RKO (cell line): ENCODE data around the gene PBLD.

ENCODE experiments used
- DNase-seq: peaks from one replicate; pipeline ENCODE4 v3.0.0-alpha.2; 2016; ENCODE audit warnings: low spot score

The PBLD gene

DNA sequence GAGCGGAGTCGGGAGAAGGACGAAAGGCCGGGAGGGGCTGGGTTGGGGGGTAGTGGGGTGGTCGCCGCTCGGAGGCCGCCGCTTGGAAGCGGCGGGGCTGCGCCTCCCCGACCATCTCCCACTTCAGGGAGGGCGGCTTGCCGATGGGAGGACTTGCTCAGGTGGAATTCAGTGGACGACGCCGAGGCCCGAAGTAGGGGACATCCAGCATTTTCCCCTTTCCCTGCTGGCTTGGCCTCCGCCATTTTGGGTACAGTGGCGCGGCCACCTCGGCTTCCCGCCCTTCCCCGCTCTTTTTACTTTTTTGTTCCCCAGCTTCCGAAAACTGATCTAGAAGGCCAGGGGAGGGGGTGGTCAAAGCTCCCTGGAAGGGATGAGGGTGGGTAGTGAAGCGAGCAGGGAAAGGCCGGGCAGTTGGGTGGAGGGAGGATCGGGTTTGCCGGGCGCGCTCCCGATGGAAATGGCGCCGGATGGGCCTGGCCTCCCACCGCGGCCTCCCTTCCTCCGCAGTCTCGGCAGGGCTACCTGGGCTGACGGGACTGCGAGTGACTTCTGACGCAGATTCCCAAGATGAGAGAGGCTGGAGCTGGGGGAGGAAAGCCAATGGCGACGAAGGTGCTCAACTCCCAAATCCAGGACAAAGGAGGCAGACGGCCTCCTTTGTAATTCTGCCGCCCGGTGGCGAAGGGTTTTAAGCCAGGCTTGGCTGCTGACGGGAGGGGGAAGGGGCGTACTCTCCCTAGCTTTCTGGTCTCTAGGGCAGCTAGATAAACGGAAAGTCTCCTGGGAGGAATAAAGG is at the start of gene PBLD:
TSS of gene PBLD (minus strand) at position 670 of the 799 bp plus-strand sequence. CDS start 26,084 bp downstream, outside the sequence.
- DNase-seq = peak; percentile 83

DNA sequence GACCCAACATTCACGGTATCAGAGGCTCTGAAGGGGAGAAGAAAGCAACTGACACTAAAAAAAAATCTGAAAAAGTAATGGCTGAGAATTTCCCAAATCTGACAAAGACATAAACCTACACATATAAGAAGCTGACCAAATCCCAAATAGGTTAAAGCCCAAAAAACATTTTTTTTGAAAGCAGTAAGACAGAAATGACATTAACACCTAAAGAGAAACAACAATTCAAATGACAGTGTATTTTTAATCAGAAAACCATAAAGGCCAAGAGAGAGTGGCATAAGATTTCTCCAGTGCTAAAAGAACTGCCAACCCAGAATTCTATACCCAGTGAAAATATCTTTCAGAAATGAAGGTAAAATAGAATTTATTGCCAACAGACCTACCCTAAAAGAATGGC is 38.9 kb upstream of the PBLD start:
- DNase-seq = no peak

DNA sequence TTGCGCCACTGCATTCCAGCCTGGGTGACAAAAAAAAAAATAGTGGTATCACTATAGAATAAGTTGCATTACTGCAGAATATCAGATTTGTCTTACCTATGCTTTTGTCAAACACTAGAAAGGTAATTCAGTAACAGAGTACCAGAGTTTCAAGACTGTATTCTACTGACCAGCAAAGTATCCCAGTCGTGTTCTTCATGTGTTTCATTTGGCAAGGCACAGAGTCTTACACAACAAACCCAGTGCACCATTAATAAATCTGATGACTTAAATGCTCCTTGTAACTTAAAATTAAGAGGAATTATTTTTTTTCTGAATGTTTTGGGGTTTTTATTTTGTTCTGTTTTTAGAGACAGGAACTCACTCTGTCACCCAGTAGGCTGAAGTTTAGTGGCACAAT is 34.4 kb upstream of the PBLD start:
- no peak for DNase-seq

DNA sequence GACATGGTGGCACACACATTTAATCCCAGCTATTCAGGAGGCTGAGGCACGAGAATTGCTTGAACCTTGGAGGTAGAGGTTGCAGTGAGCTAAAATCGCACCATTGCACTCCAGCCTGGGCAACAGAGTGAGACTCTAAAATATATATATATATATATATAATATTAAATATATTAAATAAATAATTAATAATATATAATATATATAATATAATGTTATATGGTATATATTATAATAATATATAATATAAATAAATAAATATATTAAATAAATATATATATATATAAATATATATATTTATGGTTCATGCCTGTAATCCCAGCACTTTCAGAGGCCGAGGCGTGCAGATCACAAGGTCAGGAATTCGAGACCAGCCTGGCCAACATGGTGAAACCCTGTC is 33.9 kb upstream of the PBLD start:
- no peak for DNase-seq

DNA sequence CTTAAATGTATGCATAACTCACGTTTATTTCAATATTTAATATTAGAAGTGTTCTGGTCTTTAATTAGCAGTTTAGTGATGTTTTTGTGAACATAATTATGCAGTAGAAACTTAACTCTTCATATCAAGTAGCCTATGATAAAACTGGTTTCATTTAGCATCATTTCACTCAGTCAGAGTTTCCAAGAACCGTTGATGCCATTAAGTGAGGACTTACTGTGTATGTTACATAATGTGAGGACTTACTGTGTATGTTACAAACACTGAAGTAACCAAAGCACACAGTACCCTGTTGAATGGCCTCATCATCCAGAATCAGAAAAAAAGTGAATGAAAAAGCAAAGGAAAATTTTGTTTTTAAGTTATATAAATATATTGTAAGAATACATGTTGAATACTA is 32.9 kb upstream of the PBLD start:
- no peak for DNase-seq

DNA sequence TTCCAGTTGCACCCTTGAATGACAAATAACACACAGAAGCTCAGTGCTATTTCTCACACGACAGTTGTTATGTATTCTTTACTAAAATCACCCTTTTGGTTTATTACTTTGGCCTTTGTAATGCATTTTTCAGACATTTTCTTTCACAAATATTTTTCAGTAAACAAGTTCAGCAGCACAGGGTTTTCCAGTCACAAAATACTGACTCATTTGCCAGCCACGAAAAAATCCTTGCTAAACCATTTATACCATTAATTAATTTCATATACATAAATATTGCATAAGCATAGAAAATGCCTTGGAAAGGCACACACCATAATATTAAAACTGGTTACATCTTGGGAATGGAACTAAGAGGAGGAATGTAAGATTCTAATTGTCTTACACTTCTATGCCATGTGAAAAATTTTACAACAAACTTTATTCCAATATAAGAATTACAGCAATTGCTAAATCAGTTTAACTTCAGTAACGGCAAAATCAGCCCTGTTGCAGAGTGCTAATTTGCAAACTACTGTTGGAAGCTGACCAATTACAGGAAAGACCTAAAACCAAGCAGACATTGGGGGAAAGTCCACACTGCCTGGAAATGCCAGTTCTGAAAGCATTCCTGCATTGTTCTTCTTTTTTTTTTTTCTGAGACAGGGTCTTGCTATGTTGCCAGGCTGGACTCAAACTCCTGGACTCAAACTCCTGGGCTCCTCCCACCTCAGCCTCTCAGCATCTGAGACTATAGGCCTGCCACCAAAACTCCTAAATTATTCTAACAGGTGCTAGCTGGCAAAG is 31.6 kb upstream of the PBLD start:
- no peak for DNase-seq

DNA sequence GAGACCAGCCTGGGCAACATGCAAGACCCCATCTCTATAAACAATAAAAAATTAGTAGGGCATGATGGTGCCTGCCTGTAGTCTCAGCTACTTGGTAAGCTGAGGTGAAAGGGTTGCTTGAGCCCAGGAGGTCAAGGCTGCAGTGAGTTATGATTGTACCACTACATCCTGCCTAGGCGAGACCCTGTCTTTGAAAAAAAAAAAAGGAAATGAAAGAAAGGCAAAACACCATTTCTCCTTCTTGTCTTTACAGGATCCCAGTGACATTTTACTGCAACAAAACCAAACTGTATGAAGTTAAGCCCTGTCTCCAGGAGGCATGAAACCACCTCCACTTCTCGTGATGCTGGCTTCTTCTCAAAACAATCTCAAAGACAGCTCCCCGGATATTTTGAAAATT is 29.9 kb upstream of the PBLD start:
- DNase-seq = no peak

DNA sequence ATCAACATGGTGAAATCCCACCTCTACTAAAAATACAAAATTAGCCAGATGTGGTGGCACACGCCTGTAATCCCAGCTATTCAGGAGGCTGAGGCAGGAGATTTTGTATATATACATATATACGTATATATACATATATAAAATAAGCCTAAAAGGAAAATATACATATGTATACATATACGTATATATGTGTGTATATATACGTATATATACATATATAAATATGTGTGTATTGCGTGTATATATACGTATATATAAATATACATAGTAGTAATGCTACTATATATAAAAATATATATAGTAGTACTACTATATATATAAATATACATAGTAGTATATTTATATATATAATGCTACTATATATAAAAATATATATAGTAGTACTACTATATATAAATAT is 26.5 kb upstream of the PBLD start:
- no peak for DNase-seq

DNA sequence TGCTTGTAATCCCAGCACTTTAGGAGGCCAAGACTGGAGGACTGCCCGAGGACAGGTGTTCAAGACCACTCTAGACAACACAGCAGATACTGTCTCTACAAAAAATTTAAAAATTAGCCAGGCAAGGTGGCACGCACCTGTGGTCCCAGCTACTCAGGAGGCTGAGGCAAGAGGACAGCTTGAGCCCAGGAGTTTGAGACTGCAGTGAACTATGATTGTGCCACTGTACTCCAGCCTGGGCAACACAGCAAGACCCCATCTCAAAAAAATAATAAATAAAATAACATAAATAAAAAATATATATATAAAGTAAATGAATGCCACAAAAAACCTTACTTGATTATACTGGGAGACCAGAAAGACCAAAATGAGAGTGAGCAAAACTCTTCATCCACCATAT is 20.8 kb upstream of the PBLD start:
- no peak for DNase-seq

DNA sequence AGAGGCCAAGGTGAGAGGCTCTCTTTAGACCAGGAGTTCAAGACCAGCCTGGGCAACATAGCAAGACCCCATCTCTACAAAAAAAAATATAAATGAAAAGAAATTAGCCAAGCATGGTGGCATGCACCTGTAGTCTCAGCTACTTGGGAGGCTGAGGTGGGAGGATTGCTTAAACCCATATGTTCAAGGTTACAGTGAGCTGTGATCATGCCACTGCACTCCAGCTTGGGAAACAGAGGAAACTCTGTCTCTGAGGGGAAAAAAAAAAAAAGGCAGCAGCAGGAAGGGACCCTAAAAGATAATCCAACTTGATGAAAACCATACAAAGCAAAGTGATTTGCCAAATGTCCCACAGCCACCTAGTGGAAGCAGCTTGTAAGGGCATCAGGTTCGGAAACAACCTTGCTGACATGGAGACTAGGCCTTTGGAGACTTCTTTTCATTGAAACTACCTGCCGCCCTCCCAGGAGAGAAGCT is 15.6 kb upstream of the PBLD start:
- DNase-seq = peak; percentile 66

DNA sequence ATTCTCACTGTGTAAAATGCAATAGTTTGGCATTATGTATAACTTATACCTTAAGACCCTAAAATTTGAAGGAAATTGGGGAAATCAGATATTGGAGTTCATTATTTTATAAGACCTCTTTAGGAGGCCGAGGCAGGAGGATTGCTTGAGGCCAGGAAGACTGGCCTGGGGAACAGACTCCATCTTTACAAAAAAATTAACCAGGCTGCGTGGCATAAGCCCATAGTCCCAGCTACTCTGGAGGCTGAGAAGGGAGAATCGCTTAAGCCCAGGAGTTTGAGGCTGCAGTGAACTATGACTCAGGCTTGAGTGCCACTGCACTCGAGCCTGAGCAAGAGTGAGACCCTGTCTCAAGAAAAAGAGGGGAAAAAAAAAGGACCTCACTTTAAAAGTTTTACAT is 14.0 kb upstream of the PBLD start:
- DNase-seq = no peak

DNA sequence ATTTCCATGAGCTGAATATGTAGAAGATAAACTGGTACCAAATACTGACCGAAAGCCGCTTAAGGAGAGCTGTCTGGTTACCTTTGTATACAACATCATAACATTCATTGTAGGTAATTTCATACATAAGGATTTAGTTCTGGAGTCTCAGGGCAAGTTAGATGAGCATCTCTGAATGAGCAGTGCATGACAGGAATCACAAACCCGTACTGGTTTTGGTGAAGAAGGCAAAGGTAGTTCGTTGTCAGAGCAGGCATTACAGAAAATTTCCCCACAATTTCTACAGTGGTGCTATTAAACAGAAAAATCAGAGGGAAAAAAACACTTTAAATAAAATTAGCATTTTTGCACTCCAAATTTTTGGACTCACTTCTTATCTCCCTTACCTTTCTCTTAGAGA is 12.9 kb upstream of the PBLD start:
- DNase-seq = no peak

DNA sequence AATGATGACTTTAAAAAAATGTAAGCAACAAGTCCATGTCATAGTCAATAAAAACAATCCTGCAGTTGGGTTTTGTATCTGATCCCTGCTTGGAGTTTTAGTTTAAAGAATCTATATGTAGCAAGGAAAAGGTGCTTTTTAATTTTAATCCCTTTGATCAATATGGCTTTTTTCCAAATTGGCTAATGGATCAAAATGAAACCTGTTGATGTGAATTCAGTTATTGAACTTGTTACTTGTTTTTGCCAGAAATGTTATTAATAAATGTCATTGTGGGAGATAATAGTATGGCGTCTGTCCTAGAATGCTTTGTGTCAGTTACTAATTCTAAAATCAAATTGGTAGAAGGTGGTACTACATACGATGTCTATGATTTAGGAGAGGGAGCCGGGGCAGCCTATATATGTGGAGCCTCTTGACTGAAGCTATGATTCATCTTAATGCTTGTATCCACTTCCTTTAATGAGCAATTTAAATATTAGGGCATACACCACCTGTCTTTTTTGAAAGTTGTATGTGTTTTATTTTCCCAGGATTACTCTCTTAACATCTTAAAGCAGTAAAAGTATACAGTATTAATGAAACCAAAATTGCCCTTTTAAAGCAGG is 10.3 kb upstream of the PBLD start:
- peak; percentile 40 for DNase-seq

DNA sequence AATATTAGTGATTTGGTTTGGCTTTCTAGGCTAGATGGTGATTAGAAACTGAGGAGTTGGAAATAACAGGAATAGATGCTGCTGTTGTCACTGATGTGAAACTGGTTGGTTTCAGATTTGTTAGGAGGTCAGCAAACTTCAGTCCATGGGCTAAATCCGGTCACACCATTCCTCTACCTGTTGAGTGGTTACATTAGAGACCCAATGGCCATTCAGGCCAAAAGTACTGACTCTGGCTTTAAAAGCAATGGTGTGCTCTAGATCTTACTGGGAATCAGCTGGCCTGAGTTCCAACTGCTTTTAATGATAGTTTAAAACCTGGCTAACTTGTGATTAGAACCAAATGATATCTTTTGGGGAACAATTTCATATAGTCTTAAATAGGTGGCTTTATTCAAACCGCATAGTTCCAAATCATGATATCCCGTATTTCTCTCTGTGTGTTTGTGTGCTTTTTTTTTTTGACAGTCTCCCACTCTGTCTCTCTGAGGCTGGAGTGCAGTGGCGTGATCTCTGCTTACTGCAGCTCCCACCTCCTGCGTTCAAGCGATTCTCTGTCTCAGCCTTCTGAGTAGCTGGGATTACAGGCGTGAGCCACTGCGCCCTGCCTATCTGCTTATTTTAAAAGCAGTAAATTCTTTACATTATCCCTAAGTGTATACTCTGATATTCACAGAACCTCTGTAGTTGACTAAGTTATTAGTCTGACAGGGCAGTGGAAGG is 7.8 kb upstream of the PBLD start:
- DNase-seq = no peak

DNA sequence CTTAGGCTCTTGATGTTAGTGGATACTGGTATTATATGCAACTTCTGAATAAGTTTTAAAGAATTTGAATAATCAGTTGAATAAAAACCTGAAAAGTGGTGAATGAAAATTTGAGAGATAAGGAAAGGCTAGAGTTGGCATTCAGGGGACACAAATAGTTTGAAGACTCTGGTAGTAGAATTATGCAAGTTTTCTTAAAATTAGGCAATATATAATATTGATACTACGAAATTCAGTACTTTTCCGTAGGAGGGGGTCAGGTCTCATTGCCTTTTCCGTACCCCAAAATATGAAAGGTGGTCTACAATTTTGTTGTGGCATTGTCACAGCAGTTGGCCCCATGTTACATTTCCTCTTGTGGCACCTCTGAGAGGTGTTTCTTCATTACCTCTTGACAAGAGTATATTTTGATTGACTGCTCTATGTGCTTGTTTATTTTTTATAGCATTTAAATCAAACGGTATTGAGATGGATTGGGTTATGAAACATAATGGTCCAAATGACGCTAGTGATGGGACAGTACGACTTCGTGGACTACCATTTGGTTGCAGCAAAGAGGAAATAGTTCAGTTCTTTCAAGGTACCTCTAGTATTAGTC is 4.1 kb upstream of the PBLD start:
- no peak for DNase-seq

DNA sequence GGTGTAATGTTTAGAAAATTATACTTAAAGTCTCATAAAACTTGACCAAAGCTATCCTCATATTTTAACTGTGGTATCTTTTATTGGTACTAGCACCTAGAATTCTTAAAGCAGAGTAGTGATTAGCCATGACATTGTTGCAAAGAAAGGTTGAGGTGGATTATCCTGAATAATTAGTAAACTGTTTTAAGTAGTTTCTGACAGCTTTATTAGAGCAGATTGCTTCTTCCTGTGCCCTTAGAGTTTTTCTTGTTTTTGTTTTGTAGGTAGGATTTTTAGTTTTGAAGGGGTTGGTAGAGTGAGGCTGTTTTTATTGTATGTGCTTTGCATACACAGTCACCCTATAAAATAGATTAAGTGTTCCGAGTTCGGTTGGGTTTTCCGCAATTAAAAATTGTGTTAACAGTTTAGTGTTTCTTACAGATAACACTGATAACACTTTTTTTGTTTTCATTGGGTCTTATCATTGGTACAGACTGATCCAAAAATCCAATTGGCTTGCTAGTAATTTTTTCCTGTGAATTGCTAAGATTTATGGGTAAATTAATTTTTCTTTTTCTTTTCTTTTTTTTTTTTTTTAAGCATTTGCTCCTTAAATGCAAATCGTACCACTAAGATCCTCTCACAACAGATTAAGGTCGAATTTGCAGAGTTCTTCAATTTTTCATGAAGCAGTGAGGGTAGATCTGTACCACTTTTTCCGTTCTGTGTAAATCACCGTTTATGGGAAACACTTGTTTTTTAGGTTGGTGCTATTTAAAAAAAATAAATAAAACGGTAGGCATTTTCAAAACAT is 2.1 kb upstream of the PBLD start:
- DNase-seq = no peak

DNA sequence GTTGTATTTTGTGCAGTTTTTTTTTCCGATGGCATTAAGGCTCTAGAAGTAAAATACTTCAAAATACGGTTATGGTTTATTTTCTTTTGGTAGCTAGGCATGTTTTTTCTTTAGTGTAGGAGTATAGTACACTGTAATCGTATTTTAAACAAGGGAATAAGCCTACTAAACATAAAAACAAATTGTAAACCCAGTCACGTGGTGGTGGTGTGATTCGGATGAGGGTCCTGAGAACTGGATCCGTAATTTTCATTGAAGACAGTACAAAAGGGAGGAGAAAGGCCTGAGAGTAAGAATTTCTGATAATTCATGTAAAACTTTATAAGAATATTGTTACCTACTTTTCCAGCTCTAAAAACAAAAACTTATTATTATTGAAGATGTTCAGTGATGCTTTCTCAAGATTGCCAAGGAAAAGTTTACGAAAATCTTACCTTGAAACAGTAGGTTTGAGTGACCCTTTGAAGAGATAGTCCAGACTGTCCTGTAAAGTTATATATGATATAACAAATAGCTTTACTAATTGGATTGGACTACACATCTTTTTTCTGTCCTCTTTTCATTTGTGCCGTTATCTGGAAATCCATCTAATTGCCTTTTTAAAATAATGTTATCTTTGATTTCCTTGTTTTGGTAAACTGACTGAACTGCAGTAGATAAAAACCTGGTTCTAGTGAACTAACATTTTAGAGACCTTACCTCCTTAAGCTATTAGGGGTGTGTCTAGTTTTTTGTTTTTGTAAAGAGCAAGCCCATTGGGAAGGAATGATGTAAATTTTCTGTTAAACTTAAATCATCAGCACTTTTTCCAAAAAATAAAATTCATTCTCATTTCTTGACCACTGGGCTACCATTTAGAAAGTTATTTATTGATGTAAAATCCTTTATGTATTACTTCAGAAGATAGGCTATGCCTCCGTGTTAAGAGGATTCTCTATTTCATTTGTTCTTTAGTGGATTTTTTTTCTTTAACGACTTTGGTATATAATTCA is 1.0 kb upstream of the PBLD start:
- DNase-seq = peak; percentile 44

DNA sequence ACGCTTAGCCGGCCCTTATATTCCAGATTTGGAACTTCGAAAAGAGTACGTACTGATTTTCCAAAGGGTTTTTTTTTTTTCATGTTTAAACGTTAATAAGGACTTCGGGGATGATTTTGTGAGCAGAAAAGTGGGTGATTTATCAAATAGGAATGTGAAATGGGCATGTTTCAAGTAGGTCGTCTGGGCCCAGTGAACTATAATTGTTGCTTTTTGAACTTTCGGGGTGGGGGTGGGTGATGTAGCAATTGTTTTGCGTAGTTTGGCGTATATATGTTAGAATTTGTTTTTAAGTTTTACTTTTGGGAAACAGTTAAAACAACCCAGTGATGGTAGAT is 299 bp upstream of the PBLD start:
- peak; percentile 78 for DNase-seq

DNA sequence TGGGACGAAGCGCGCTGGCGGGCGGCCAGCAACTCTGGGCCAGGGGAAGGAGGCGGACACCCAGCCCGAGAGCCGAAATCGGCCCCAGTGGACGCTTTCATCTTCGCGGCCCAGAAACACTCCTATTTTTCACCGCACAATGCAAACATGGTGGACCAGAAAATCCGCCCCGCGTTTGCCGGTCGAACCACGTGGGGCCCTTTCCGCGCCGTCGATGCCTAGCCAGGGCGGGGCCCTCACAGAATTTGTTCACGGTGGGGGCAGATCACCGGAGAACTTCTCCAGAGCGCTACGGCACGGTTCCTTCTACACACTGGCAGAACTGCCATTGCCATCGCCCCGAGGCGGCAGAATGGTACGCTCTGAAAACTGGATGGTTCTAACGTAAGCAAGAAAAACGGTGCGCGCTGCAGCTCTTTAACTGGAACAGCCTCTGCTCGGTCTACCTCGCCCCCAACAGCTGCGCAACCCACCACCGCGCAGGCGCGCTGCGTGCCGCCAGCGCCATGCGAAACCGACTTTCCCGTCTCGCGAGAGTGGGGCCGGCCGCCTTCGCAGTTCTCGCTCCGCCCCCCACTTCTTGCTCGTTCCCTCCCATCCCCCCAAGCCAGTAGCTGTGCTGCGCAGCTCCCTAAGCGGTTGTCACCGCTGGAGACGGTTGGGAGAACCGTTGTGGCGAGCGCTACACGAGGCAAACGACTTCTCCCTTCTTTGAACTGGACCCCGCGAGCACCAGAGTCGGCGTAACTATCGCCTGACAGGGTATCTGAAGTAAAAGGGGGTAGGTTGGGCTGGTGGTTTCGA is 1.1 kb downstream of the PBLD start, which contains the start of gene HNRNPH3:
TSS of gene HNRNPH3 (plus strand) at position 610 of the 804 bp plus-strand sequence. CDS start 5,158 bp downstream, outside the sequence.
- peak; percentile 97 for DNase-seq
